HFFc6 (cell line): Measurements from ENCODE around the gene MLNR. TPM values are rescaled to one million over a fixed set of nuclear protein-coding genes. Genes with fewer than 3 reads are reported as not detected.

Source experiments
- DNase-seq: peaks from one replicate; pipeline ENCODE4 v3.0.0-alpha.2; 2018
- H3K27ac Mint-ChIP-seq: 2 replicates; pipeline ENCODE4 v1.8.0; 2020; ENCODE audit warnings: mild to moderate bottlenecking, mixed read lengths
- H3K27me3 Mint-ChIP-seq: 2 replicates; pipeline ENCODE4 v1.8.0; 2021; ENCODE audit warnings: mild to moderate bottlenecking, moderate library complexity, mixed read lengths; ENCODE audit not compliant: insufficient read depth
- H3K36me3 Mint-ChIP-seq: 2 replicates; pipeline ENCODE4 v1.8.0; 2021; ENCODE audit warnings: low read depth, mixed read lengths
- H3K4me1 Mint-ChIP-seq: 2 replicates; pipeline ENCODE4 v1.8.0; 2020; ENCODE audit warnings: low read depth, mixed read lengths
- H3K4me3 Mint-ChIP-seq: 2 replicates; pipeline ENCODE4 v1.8.0; 2020; ENCODE audit warnings: mild to moderate bottlenecking, moderate library complexity, mixed read lengths
- H3K9me3 Mint-ChIP-seq: 2 replicates; pipeline ENCODE4 v1.8.0; 2020; ENCODE audit warnings: mild to moderate bottlenecking, mixed read lengths
- total RNA-seq, 6 experiments: library from RNA; stranded (reverse); fragmentation: NEBNext Ultra II Directional; extraction: Animal tissue kit (Norgen Biotek cat#: 25700); gene quantifications; 2 replicates in 1 of 6; 3 replicates in 5 of 6; pipeline ENCODE4 v1.2.3, GENCODE V29; 2021
- TF ChIP-seq, protein P1 (sequence below): fragments of 200-600 bp; sonication (generic); IDR thresholded peaks from 2 replicates; pipeline ENCODE4 v1.5.0; 2021; ENCODE audit warnings: antibody characterized with exemption, mild to moderate bottlenecking

Gene MLNR
- total RNA-seq, 6 experiments from 2014 or later: not detected

DNA sequence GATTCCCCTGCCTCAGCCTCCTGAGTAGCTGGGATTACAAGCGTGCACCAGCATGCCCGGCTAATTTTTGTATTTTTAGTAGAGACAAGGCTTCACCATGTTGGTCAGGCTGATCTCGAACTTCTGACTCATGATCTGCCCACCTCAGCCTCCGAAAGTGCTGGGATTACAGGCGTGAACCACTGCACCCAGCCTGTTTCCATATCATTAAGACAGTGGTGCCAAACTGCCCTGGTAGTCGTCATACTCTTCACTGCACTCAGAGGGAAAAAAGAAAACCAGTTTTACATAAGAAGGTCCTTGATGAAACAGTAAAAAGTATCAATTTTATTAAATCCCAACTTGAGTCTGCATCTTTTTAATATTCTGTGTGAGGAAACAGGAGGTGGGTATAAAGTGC, 42.5 kb downstream of the MLNR start:
- H3K36me3 Mint-ChIP-seq: peaks cover 16% of the 10 kb centered on the region
- H3K27me3 Mint-ChIP-seq: no peaks in the 10 kb centered on the region; the same call in 1 of the 2 replicates
- TF ChIP-seq, protein P1, sequence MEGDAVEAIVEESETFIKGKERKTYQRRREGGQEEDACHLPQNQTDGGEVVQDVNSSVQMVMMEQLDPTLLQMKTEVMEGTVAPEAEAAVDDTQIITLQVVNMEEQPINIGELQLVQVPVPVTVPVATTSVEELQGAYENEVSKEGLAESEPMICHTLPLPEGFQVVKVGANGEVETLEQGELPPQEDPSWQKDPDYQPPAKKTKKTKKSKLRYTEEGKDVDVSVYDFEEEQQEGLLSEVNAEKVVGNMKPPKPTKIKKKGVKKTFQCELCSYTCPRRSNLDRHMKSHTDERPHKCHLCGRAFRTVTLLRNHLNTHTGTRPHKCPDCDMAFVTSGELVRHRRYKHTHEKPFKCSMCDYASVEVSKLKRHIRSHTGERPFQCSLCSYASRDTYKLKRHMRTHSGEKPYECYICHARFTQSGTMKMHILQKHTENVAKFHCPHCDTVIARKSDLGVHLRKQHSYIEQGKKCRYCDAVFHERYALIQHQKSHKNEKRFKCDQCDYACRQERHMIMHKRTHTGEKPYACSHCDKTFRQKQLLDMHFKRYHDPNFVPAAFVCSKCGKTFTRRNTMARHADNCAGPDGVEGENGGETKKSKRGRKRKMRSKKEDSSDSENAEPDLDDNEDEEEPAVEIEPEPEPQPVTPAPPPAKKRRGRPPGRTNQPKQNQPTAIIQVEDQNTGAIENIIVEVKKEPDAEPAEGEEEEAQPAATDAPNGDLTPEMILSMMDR: no peak
- H3K4me3 Mint-ChIP-seq: no peak overlapping the region
- no peak overlapping the region for H3K27ac Mint-ChIP-seq
- DNase-seq: no peak
- H3K4me1 Mint-ChIP-seq: peaks cover 12% of the 10 kb centered on the region
- no peaks in the 10 kb centered on the region for H3K9me3 Mint-ChIP-seq

DNA sequence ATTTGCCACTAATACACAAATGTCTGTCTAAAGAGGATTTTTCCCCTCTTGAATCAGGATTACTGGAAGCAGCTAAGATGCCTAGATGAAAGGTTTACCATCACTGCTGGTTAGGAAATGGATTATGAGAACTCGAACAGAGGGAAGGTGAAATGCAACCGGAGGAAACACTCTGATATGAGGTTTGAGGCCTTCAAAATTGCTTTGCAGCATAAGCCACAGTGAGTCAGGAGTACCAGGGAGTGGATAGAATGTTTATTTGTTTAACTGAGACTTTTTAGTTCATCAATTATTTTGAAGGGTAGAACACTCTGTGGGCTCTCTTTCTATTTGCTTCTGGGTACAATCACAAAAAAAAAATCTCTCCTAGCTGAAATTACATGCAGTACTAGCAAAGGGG, 45.7 kb downstream of the MLNR start:
- no peaks in the 10 kb centered on the region for H3K9me3 Mint-ChIP-seq
- TF ChIP-seq, protein P1: no peak
- peaks cover 13% of the 10 kb centered on the region; the same call in 1 of the 2 replicates for H3K36me3 Mint-ChIP-seq
- peak overlapping the region; percentile 70 for H3K27ac Mint-ChIP-seq
- no peak overlapping the region for H3K4me3 Mint-ChIP-seq
- H3K27me3 Mint-ChIP-seq: no peaks in the 10 kb centered on the region
- DNase-seq: peak; percentile 6
- H3K4me1 Mint-ChIP-seq: peaks cover 12% of the 10 kb centered on the region

DNA sequence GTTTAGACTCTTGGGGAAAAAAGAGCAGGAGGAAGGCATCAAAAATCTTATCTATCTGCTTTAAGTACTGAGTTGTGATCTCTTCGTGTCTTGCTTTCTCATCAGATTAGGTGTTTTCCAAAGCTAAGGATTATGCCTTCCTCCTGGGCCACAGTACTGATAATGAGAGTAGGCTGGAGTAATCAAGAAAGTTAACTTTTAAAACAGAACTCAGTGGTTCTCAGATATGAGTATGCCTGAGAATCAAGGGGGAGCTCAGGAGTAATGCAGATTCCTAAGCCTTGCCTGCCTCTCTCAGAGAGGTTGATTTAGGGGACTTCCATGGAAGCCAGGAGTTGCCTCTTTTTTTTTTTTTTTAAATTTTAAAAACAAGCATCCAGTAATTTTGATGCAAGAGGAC, 51.1 kb downstream of the MLNR start:
- Mint-ChIP-seq H3K27me3 (no peaks in the 10 kb centered on the region; the same call in 1 of the 2 replicates), H3K9me3 (no peaks in the 10 kb centered on the region), H3K4me3 (no peak overlapping the region), H3K27ac (no peak overlapping the region), H3K4me1 (peaks cover 4% of the 10 kb centered on the region), H3K36me3 (0 out of 2 replicates have a peak, but pooled peaks cover 6% of the 10 kb centered on the region)
- TF ChIP-seq, protein P1: no peak
- DNase-seq: no peak

Other genes starting within 250 kb of the MLNR start
- 10 to 100 TPM; 60.3 to 73.8 (median 67.9) TPM for gene FNDC3A, start 244.4 kb upstream of the MLNR start, total RNA-seq
- gene CDADC1, start 27.6 kb downstream of the MLNR start, total RNA-seq: 1 to 10 TPM; 5.3 to 8.7 (median 6.8) TPM
- 1 to 10 TPM; 3.7 to 6.9 (median 5.9) TPM for gene CAB39L, start 223.7 kb downstream of the MLNR start, total RNA-seq
- gene SETDB2, start 223.9 kb downstream of the MLNR start, total RNA-seq: 1 to 10 TPM; 4.4 to 7.4 (median 6.5) TPM